H1 (cell line): Measurements from ENCODE around the gene HIC1. TPM values are rescaled to one million over a fixed set of nuclear protein-coding genes. Genes with fewer than 3 reads are reported as not detected.

Source experiments
- CTCF ChIA-PET: fragments of 300-600 bp; sonication (Branson Sonifier 250); formaldehyde crosslinking; loops from one replicate; lab custom pipeline; 2021; ENCODE audit not compliant: partially characterized antibody; lab: Charles Lee
- POLR2A ChIA-PET: fragments of 300-600 bp; sonication (Branson Sonifier 250); formaldehyde crosslinking; loops from one replicate; lab custom pipeline; 2021; ENCODE audit warnings: inconsistent platforms; ENCODE audit not compliant: partially characterized antibody; lab: Charles Lee
- DNase-seq, 2 experiments: peaks; one replicate each; pipeline versions ENCODE4 v3.0.0 to v3.0.0-alpha.2; 2010 to 2022; ENCODE audit warnings: low spot score in 2 of 2, low read depth in 1 of 2, mixed read lengths in 1 of 2
- FAIRE-seq: peaks from 2 replicates; lab custom pipeline; 2011; peaks lifted over from hg19 to GRCh38; lab: Jason Lieb, UNC
- H2AFZ ChIP-seq: 2 replicates; pipeline ENCODE4 v1.8.1; 2012; ENCODE audit warnings: low read length, inconsistent platforms
- H2AK5ac ChIP-seq: 2 replicates; pipeline ENCODE4 v1.6.1; 2013; ENCODE audit warnings: low read depth, low read length
- H2BK120ac ChIP-seq: replicated peaks from 2 replicates; pipeline ENCODE3; 2013; ENCODE audit warnings: low read depth, low read length, inconsistent platforms
- H2BK12ac ChIP-seq: 2 replicates; pipeline ENCODE4 v1.6.1; 2013; ENCODE audit warnings: low read depth, low read length
- H2BK15ac ChIP-seq: 2 replicates; pipeline ENCODE4 v1.6.1; 2013; ENCODE audit warnings: low read length
- H2BK20ac ChIP-seq: 2 replicates; pipeline ENCODE4 v1.6.1; 2013; ENCODE audit warnings: low read length
- H2BK5ac ChIP-seq: 2 replicates; pipeline ENCODE4 v1.6.1; 2013; ENCODE audit warnings: low read depth, low read length
- H3K14ac ChIP-seq: 2 replicates; pipeline ENCODE4 v1.6.1; 2013; ENCODE audit warnings: inconsistent platforms; ENCODE audit not compliant: insufficient read length
- H3K18ac ChIP-seq: 2 replicates; pipeline ENCODE4 v1.6.1; 2013; ENCODE audit warnings: low read length; ENCODE audit errors: extremely low read depth
- H3K23ac ChIP-seq: 2 replicates; pipeline ENCODE4 v1.6.1; 2013; ENCODE audit warnings: inconsistent platforms; ENCODE audit not compliant: insufficient read length
- H3K23me2 ChIP-seq: 2 replicates; pipeline ENCODE4 v1.6.1; 2013; ENCODE audit warnings: low read depth, low read length
- H3K27ac ChIP-seq: 2 replicates; pipeline ENCODE4 v1.6.1; 2011; ENCODE audit warnings: low read depth, low read length, inconsistent platforms
- H3K27me3 ChIP-seq, 4 experiments: replicated peaks in 1 of 4; 1 replicate in 1 of 4; 2 replicates in 3 of 4; pipeline versions ENCODE4 v1.6.1 to v1.8.1; 2011 to 2013; ENCODE audit warnings: low read length in 3 of 4, mild to moderate bottlenecking in 3 of 4, inconsistent platforms in 2 of 4, mixed read lengths in 2 of 4, moderate library complexity in 1 of 4; ENCODE audit not compliant: control insufficient read depth in 3 of 4, insufficient read depth in 3 of 4; ENCODE audit errors: extremely low read depth in 1 of 4
- H3K36me3 ChIP-seq, 4 experiments: 2 replicates each; pipeline versions ENCODE4 v1.6.1 to v1.8.1; 2011 to 2013; ENCODE audit warnings: mild to moderate bottlenecking in 4 of 4, low read length in 3 of 4, moderate library complexity in 2 of 4, control low read depth in 1 of 4, inconsistent platforms in 1 of 4; ENCODE audit not compliant: insufficient read depth in 4 of 4, control insufficient read depth in 2 of 4
- H3K4ac ChIP-seq: replicated peaks from 2 replicates; pipeline ENCODE3; 2013; ENCODE audit warnings: low read length, low read depth, mixed read lengths, inconsistent platforms; ENCODE audit not compliant: insufficient read length
- H3K4me1 ChIP-seq, 4 experiments: replicated peaks in 1 of 4; 1 replicate in 1 of 4; 2 replicates in 3 of 4; pipeline versions ENCODE4 v1.6.1 to v1.8.1; 2011 to 2013; ENCODE audit warnings: low read length in 3 of 4, inconsistent platforms in 2 of 4, mixed read lengths in 1 of 4; ENCODE audit not compliant: insufficient read depth in 4 of 4, control insufficient read depth in 3 of 4
- H3K4me2 ChIP-seq, 2 experiments: 2 replicates each; pipeline versions ENCODE4 v1.6.1 to v1.8.1; 2011 to 2013; ENCODE audit warnings: low read depth in 2 of 2, low read length in 2 of 2, control low read depth in 1 of 2, inconsistent platforms in 1 of 2, mild to moderate bottlenecking in 1 of 2; ENCODE audit not compliant: insufficient read depth in 1 of 2
- H3K4me3 ChIP-seq, 4 experiments: fragments of 200-600, 300-600 bp in 1 of 4; sonication (generic), shearing (Covaris generic), sonication (Bioruptor Twin) in 1 of 4; 2 replicates each; pipeline versions ENCODE4 v1.5.1 to v1.8.1; 2011 to 2016; ENCODE audit warnings: low read length in 4 of 4, low read depth in 3 of 4, control low read depth in 2 of 4, inconsistent platforms in 2 of 4, mild to moderate bottlenecking in 2 of 4, mixed read lengths in 1 of 4, moderate library complexity in 1 of 4; ENCODE audit not compliant: insufficient read depth in 2 of 4; ENCODE audit errors: extremely low read depth in 1 of 4
- H3K56ac ChIP-seq: replicated peaks from 2 replicates; pipeline ENCODE3; 2013; ENCODE audit warnings: low read depth, mild to moderate bottlenecking, mixed read lengths, low read length, inconsistent platforms; ENCODE audit not compliant: insufficient read length
- H3K79me1 ChIP-seq: 2 replicates; pipeline ENCODE4 v1.6.1; 2013; ENCODE audit warnings: low read depth, low read length, control low read depth
- H3K79me2 ChIP-seq, 2 experiments: 2 replicates each; pipeline versions ENCODE4 v1.6.1 to v1.8.1; 2012 to 2013; ENCODE audit warnings: low read length in 2 of 2, mild to moderate bottlenecking in 2 of 2, inconsistent platforms in 1 of 2; ENCODE audit not compliant: insufficient read depth in 2 of 2, control insufficient read depth in 1 of 2
- H3K9ac ChIP-seq, 4 experiments: replicated peaks in 1 of 4; 1 replicate in 1 of 4; 2 replicates in 3 of 4; pipeline versions ENCODE4 v1.6.1 to v1.8.1; 2011 to 2013; ENCODE audit warnings: low read depth in 3 of 4, low read length in 3 of 4, control low read depth in 2 of 4, mild to moderate bottlenecking in 2 of 4, moderate library complexity in 2 of 4, inconsistent platforms in 1 of 4; ENCODE audit errors: extremely low read depth in 1 of 4
- H3K9me3 ChIP-seq, 2 experiments: 2 replicates each; pipeline versions ENCODE4 v1.6.1 to v1.8.1; 2012 to 2013; ENCODE audit warnings: mild to moderate bottlenecking in 2 of 2, moderate library complexity in 2 of 2, control low read depth in 1 of 2, inconsistent platforms in 1 of 2, low read depth in 1 of 2, low read length in 1 of 2, mixed read lengths in 1 of 2; ENCODE audit not compliant: insufficient read depth in 2 of 2
- H4K20me1 ChIP-seq, 2 experiments: replicated peaks in 1 of 2; 2 replicates each; pipeline versions ENCODE3 to v1.8.1; 2011 to 2013; ENCODE audit warnings: inconsistent platforms in 2 of 2, low read length in 2 of 2, mild to moderate bottlenecking in 1 of 2; ENCODE audit not compliant: insufficient read depth in 2 of 2, control insufficient read depth in 1 of 2
- H4K5ac ChIP-seq: 2 replicates; pipeline ENCODE4 v1.6.1; 2013; ENCODE audit warnings: low read length, low read depth, mixed read lengths, inconsistent platforms; ENCODE audit not compliant: insufficient read length
- H4K8ac ChIP-seq: 2 replicates; pipeline ENCODE4 v1.8.0; 2013; ENCODE audit warnings: mild to moderate bottlenecking, moderate library complexity, low read length, inconsistent platforms; ENCODE audit not compliant: insufficient read depth; ENCODE audit errors: extremely low read depth
- H4K91ac ChIP-seq: replicated peaks from 2 replicates; pipeline ENCODE3; 2013; ENCODE audit warnings: low read length, mixed read lengths, inconsistent platforms; ENCODE audit not compliant: insufficient read length
- BACH1 ChIP-seq: IDR thresholded peaks from 2 replicates; pipeline ENCODE4 v1.6.1; 2012; ENCODE audit warnings: low read length, improper control_type of control experiment
- JUND ChIP-seq: IDR thresholded peaks from 2 replicates; pipeline ENCODE4 v1.6.1; 2011; ENCODE audit warnings: mild to moderate bottlenecking, improper control_type of control experiment, low read length
- POU5F1 ChIP-seq: IDR thresholded peaks from 2 replicates; pipeline ENCODE4 v1.6.1; 2011; ENCODE audit warnings: low read depth, mild to moderate bottlenecking, low read length, moderate library complexity
- RNF2 ChIP-seq: fragments of 200-900, 300-1000 bp; sonication (generic); IDR thresholded peaks from 2 replicates; pipeline ENCODE4 v1.7.1; 2016; ENCODE audit warnings: borderline replicate concordance, low read depth, mild to moderate bottlenecking, antibody characterized with exemption, low read length; ENCODE audit not compliant: poor library complexity, severe bottlenecking; ENCODE audit errors: missing control alignments
- SP4 ChIP-seq: IDR thresholded peaks from 2 replicates; pipeline ENCODE4 v1.6.1; 2012; ENCODE audit warnings: low read length, inconsistent platforms
- WGBS, 2 experiments: shearing (Covaris generic) in 1 of 2; methylation state at CpG; one replicate each; pipeline versions ENCODE4 v1.1.6 to v1.1.7; 2013 to 2015; ENCODE audit warnings: low lambda C conversion rate in 2 of 2, mixed read lengths in 2 of 2, inconsistent platforms in 1 of 2, low coverage in 1 of 2, missing lambda C conversion rate in 1 of 2; ENCODE audit not compliant: insufficient replicate concordance in 2 of 2, insufficient coverage in 1 of 2, insufficient read length in 1 of 2; ENCODE audit errors: extremely low coverage in 1 of 2, missing lambda C conversion rate in 1 of 2; 5-methylcytosine and 5-hydroxymethylcytosine counted together
- polyA plus RNA-seq, 7 experiments: library from polyadenylated mRNA; depleted of rRNA in 3 of 7; stranded (reverse) in 5 of 7; unstranded in 2 of 7; fragments of >200 nt in 5 of 7; fragments of 200-250 nt in 2 of 7; gene quantifications; 1 replicate in 5 of 7; 2 replicates in 1 of 7; 4 replicates in 1 of 7; pipeline versions ENCODE4 v1.2.1 to v1.2.3, GENCODE V29; 2011 to 2013; ENCODE audit warnings: missing spikeins in 2 of 7, mixed read lengths in 2 of 7
- total RNA-seq: library from RNA; stranded (reverse); fragmentation: NEBNext Ultra II Directional; extraction: Animal tissue kit (Norgen Biotek cat#: 25700); gene quantifications from 2 replicates; pipeline ENCODE4 v1.2.1, GENCODE V29; 2021

The HIC1 gene
- total and polyA plus RNA-seq, 2 of the 8 experiments (the other 6 are each of a cell fraction or from before 2014, with no cell fraction given), result 0.06 to 0.09 TPM

DNA sequence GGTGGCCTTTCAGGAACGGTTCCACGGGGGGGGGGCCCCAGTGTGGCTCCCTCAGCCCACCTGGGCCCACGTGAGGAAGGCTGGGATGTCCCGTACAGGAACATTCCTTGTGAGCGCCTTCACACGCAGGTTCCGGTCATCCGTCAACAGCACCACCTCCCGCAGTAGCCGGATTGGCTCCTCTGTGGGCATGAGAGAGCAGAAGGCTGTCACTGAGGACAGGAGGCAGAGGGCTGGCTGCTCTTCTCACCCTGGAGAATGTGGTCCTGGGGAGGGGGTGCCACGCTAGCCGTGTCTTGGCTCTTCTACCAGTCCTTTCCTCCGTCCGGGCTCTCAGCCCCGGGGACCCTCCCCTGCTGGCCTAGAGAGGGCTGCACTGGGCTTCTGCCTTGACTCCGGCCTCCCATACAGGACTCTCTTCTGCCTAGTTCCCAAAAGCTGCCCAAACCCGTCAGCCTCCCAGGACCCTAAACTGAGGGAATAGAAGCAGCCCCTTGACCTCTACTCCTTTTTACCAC, 6.6 kb downstream of the HIC1 start:
- no peak overlapping the region for H3K9ac ChIP-seq
- ChIA-PET CTCF (interaction anchor here (0.6 to 9.3 kb wide), 4 partner anchors 14 to 185 kb away, joined by 3 to 121 read pairs (median 3); no protein-coding TSS in a partner anchor), POLR2A (no interaction called here)
- no peak overlapping the region; the same call in 1 of the 2 replicates for H4K8ac ChIP-seq
- H3K4me2 ChIP-seq, result no peak overlapping the region
- no peaks in the 10 kb centered on the region for H3K79me1 ChIP-seq
- H4K5ac ChIP-seq, result no peak overlapping the region
- H2BK5ac ChIP-seq, result no peak overlapping the region
- no peak overlapping the region for H2AFZ ChIP-seq
- no peak overlapping the region for H3K18ac ChIP-seq
- H3K27me3 ChIP-seq, result peaks cover 24 to 47% (median 41%) of the 10 kb centered on the region in 4 experiments
- peaks cover 0 to 25% (median 12%) of the 10 kb centered on the region in 4 experiments; a peak in 6 of 7 replicates for H3K4me1 ChIP-seq
- H3K14ac ChIP-seq, result no peak overlapping the region
- H3K23ac ChIP-seq, result no peak overlapping the region
- peaks cover 0 to 7% of the 10 kb centered on the region in 2 experiments; a peak in 1 of 4 replicates for H3K9me3 ChIP-seq
- peaks cover 11 to 15% of the 10 kb centered on the region in 2 experiments for H4K20me1 ChIP-seq
- no peak overlapping the region; the same call in 1 of the 2 replicates for H2BK12ac ChIP-seq
- H2AK5ac ChIP-seq, result no peak overlapping the region
- H3K36me3 ChIP-seq, result peaks cover 0 to 11% (median under 1%) of the 10 kb centered on the region in 4 experiments; a peak in 2 of 8 replicates
- no peak overlapping the region for H2BK20ac ChIP-seq
- H3K27ac ChIP-seq, result no peak overlapping the region
- FAIRE-seq, result no peak
- H3K4ac ChIP-seq, result no peak overlapping the region
- TF ChIP-seq POU5F1, result no peak
- no peak for TF ChIP-seq RNF2
- TF ChIP-seq JUND, result no peak
- no peak for TF ChIP-seq SP4
- TF ChIP-seq BACH1, result no peak
- no peak overlapping the region for H2BK120ac ChIP-seq
- H2BK15ac ChIP-seq, result no peak overlapping the region
- H3K23me2 ChIP-seq, result peaks cover 1% of the 10 kb centered on the region; the same call in 1 of the 2 replicates
- H3K79me2 ChIP-seq, result no peaks in the 10 kb centered on the region
- no peak overlapping the region for H3K4me3 ChIP-seq
- H4K91ac ChIP-seq, result no peak overlapping the region
- WGBS, 2 experiments, result 85% methylated on average over 17 of the region's 17 CpGs; no CpG with 5 or more reads in 1 of the 2 experiments
- DNase-seq, result no peak
- H3K56ac ChIP-seq, result no peak overlapping the region
